H1 (cell line): ENCODE measurements around the gene PEX14. TPM values are rescaled to one million over a fixed set of nuclear protein-coding genes. Genes with fewer than 3 reads are reported as not detected.

ENCODE experiments used
- CBX5 ChIP-seq: fragments of 300-800, 300-1000 bp; sonication (generic); IDR thresholded peaks from 2 replicates; pipeline ENCODE4 v1.7.1; 2016; ENCODE audit warnings: antibody characterized with exemption, low read length, low read depth
- GABPA ChIP-seq: IDR thresholded peaks from 2 replicates; pipeline ENCODE4 v1.6.1; 2011; ENCODE audit warnings: mild to moderate bottlenecking, low read length, moderate library complexity, borderline replicate concordance; ENCODE audit not compliant: insufficient read depth
- HDAC6 ChIP-seq: IDR thresholded peaks from one replicate; pipeline ENCODE4 v1.7.1; 2012; ENCODE audit warnings: low read depth, mild to moderate bottlenecking, inconsistent platforms, low read length, moderate library complexity
- MAFK ChIP-seq: IDR thresholded peaks from 2 replicates; pipeline ENCODE4 v1.6.1; 2012; ENCODE audit warnings: low read depth, mild to moderate bottlenecking, improper control_type of control experiment, low read length
- RFX5 ChIP-seq: IDR thresholded peaks from 2 replicates; pipeline ENCODE4 v1.6.1; 2011; ENCODE audit warnings: low read depth, low read length, improper control_type of control experiment, borderline replicate concordance
- SP1 ChIP-seq: IDR thresholded peaks from 2 replicates; pipeline ENCODE4 v1.6.1; 2011; ENCODE audit warnings: low read depth, low read length
- TEAD4 ChIP-seq: IDR thresholded peaks from 2 replicates; pipeline ENCODE4 v1.6.1; 2012; ENCODE audit warnings: low read depth, low read length, inconsistent platforms, mixed read lengths
- polyA plus RNA-seq, 7 experiments: library from polyadenylated mRNA; depleted of rRNA in 3 of 7; stranded (reverse) in 5 of 7; unstranded in 2 of 7; fragments of >200 nt in 5 of 7; fragments of 200-250 nt in 2 of 7; gene quantifications; 1 replicate in 5 of 7; 2 replicates in 1 of 7; 4 replicates in 1 of 7; pipeline versions ENCODE4 v1.2.1 to v1.2.3, GENCODE V29; 2011 to 2013; ENCODE audit warnings: missing spikeins in 2 of 7, mixed read lengths in 2 of 7
- total RNA-seq: library from RNA; stranded (reverse); fragmentation: NEBNext Ultra II Directional; extraction: Animal tissue kit (Norgen Biotek cat#: 25700); gene quantifications from 2 replicates; pipeline ENCODE4 v1.2.1, GENCODE V29; 2021
- TF ChIP-seq, protein P1 (sequence below): fragments of 300-600 bp; sonication (generic); IDR thresholded peaks from 2 replicates; pipeline ENCODE4 v1.7.1; 2012; ENCODE audit warnings: low read length, moderate library complexity, mild to moderate bottlenecking, inconsistent platforms; ENCODE audit not compliant: insufficient replicate concordance
- TF ChIP-seq, protein P2 (sequence below): IDR thresholded peaks from 2 replicates; pipeline ENCODE4 v1.6.1; 2011; ENCODE audit warnings: low read length, improper control_type of control experiment

PEX14 gene
- total and polyA plus RNA-seq, 2 of the 8 experiments (the other 6 are each of a cell fraction or from before 2014, with no cell fraction given) = 13.0 to 19.8 TPM

- TF ChIP-seq, protein P1, sequence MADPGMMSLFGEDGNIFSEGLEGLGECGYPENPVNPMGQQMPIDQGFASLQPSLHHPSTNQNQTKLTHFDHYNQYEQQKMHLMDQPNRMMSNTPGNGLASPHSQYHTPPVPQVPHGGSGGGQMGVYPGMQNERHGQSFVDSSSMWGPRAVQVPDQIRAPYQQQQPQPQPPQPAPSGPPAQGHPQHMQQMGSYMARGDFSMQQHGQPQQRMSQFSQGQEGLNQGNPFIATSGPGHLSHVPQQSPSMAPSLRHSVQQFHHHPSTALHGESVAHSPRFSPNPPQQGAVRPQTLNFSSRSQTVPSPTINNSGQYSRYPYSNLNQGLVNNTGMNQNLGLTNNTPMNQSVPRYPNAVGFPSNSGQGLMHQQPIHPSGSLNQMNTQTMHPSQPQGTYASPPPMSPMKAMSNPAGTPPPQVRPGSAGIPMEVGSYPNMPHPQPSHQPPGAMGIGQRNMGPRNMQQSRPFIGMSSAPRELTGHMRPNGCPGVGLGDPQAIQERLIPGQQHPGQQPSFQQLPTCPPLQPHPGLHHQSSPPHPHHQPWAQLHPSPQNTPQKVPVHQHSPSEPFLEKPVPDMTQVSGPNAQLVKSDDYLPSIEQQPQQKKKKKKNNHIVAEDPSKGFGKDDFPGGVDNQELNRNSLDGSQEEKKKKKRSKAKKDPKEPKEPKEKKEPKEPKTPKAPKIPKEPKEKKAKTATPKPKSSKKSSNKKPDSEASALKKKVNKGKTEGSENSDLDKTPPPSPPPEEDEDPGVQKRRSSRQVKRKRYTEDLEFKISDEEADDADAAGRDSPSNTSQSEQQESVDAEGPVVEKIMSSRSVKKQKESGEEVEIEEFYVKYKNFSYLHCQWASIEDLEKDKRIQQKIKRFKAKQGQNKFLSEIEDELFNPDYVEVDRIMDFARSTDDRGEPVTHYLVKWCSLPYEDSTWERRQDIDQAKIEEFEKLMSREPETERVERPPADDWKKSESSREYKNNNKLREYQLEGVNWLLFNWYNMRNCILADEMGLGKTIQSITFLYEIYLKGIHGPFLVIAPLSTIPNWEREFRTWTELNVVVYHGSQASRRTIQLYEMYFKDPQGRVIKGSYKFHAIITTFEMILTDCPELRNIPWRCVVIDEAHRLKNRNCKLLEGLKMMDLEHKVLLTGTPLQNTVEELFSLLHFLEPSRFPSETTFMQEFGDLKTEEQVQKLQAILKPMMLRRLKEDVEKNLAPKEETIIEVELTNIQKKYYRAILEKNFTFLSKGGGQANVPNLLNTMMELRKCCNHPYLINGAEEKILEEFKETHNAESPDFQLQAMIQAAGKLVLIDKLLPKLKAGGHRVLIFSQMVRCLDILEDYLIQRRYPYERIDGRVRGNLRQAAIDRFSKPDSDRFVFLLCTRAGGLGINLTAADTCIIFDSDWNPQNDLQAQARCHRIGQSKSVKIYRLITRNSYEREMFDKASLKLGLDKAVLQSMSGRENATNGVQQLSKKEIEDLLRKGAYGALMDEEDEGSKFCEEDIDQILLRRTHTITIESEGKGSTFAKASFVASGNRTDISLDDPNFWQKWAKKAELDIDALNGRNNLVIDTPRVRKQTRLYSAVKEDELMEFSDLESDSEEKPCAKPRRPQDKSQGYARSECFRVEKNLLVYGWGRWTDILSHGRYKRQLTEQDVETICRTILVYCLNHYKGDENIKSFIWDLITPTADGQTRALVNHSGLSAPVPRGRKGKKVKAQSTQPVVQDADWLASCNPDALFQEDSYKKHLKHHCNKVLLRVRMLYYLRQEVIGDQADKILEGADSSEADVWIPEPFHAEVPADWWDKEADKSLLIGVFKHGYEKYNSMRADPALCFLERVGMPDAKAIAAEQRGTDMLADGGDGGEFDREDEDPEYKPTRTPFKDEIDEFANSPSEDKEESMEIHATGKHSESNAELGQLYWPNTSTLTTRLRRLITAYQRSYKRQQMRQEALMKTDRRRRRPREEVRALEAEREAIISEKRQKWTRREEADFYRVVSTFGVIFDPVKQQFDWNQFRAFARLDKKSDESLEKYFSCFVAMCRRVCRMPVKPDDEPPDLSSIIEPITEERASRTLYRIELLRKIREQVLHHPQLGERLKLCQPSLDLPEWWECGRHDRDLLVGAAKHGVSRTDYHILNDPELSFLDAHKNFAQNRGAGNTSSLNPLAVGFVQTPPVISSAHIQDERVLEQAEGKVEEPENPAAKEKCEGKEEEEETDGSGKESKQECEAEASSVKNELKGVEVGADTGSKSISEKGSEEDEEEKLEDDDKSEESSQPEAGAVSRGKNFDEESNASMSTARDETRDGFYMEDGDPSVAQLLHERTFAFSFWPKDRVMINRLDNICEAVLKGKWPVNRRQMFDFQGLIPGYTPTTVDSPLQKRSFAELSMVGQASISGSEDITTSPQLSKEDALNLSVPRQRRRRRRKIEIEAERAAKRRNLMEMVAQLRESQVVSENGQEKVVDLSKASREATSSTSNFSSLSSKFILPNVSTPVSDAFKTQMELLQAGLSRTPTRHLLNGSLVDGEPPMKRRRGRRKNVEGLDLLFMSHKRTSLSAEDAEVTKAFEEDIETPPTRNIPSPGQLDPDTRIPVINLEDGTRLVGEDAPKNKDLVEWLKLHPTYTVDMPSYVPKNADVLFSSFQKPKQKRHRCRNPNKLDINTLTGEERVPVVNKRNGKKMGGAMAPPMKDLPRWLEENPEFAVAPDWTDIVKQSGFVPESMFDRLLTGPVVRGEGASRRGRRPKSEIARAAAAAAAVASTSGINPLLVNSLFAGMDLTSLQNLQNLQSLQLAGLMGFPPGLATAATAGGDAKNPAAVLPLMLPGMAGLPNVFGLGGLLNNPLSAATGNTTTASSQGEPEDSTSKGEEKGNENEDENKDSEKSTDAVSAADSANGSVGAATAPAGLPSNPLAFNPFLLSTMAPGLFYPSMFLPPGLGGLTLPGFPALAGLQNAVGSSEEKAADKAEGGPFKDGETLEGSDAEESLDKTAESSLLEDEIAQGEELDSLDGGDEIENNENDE = no peak
- TF ChIP-seq GABPA (peak; percentile 66; the same call in 1 of the 2 replicates), HDAC6 (no peak), MAFK (no peak), SP1 (no peak), RFX5 (no peak), TEAD4 (no peak), CBX5 (no peak)
- TF ChIP-seq, protein P2, sequence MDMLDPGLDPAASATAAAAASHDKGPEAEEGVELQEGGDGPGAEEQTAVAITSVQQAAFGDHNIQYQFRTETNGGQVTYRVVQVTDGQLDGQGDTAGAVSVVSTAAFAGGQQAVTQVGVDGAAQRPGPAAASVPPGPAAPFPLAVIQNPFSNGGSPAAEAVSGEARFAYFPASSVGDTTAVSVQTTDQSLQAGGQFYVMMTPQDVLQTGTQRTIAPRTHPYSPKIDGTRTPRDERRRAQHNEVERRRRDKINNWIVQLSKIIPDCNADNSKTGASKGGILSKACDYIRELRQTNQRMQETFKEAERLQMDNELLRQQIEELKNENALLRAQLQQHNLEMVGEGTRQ = no peak
Observed at GRCh38 chr1:10639011-10639774, 164.4 kb downstream of the PEX14 start (continued).
